HFFc6 (cell line): ENCODE results near the gene SLC66A2. TPM values are rescaled to one million over a fixed set of nuclear protein-coding genes. Genes with fewer than 3 reads are reported as not detected.
A peak's percentile ranks its signal among the peaks of the same experiment; 100 is the strongest.

Source experiments
- DNase-seq: peaks from one replicate; pipeline ENCODE4 v3.0.0-alpha.2; 2018
- H3K27ac Mint-ChIP-seq: 2 replicates; pipeline ENCODE4 v1.8.0; 2020; ENCODE audit warnings: mild to moderate bottlenecking, mixed read lengths
- H3K27me3 Mint-ChIP-seq: 2 replicates; pipeline ENCODE4 v1.8.0; 2021; ENCODE audit warnings: mild to moderate bottlenecking, moderate library complexity, mixed read lengths; ENCODE audit not compliant: insufficient read depth
- H3K36me3 Mint-ChIP-seq: 2 replicates; pipeline ENCODE4 v1.8.0; 2021; ENCODE audit warnings: low read depth, mixed read lengths
- H3K4me1 Mint-ChIP-seq: 2 replicates; pipeline ENCODE4 v1.8.0; 2020; ENCODE audit warnings: low read depth, mixed read lengths
- H3K4me3 Mint-ChIP-seq: 2 replicates; pipeline ENCODE4 v1.8.0; 2020; ENCODE audit warnings: mild to moderate bottlenecking, moderate library complexity, mixed read lengths
- H3K9me3 Mint-ChIP-seq: 2 replicates; pipeline ENCODE4 v1.8.0; 2020; ENCODE audit warnings: mild to moderate bottlenecking, mixed read lengths
- CTCF ChIP-seq: fragments of 200-600 bp; sonication (generic); IDR thresholded peaks from 2 replicates; pipeline ENCODE4 v1.5.0; 2021; ENCODE audit warnings: antibody characterized with exemption, mild to moderate bottlenecking
- total RNA-seq, 6 experiments: library from RNA; stranded (reverse); fragmentation: NEBNext Ultra II Directional; extraction: Animal tissue kit (Norgen Biotek cat#: 25700); gene quantifications; 2 replicates in 1 of 6; 3 replicates in 5 of 6; pipeline ENCODE4 v1.2.3, GENCODE V29; 2021

Gene SLC66A2
- total RNA-seq, 6 experiments from 2014 or later: 26.6 to 41.2 (median 29.9) TPM

- TF ChIP-seq CTCF: no peak
- DNase-seq: no peak
- H3K4me1 Mint-ChIP-seq: peaks cover 16% of the 10 kb centered on the region; the same call in 1 of the 2 replicates
- peaks cover 5% of the 10 kb centered on the region for H3K27me3 Mint-ChIP-seq
- H3K27ac Mint-ChIP-seq: no peak overlapping the region
- peaks cover 33% of the 10 kb centered on the region for H3K9me3 Mint-ChIP-seq
- no peak overlapping the region for H3K4me3 Mint-ChIP-seq
- H3K36me3 Mint-ChIP-seq: peaks cover 80% of the 10 kb centered on the region
These were observed 16.0 kb downstream of the SLC66A2 start for GRCh38 chr18:79935499-79935898.

GRCh38 chr18:79935098-79935480 is 16.4 kb downstream of the SLC66A2 start:
- Mint-ChIP-seq H3K4me3 (no peak overlapping the region), H3K9me3 (peaks cover 37% of the 10 kb centered on the region), H3K4me1 (peaks cover 16% of the 10 kb centered on the region; the same call in 1 of the 2 replicates), H3K27me3 (peaks cover 5% of the 10 kb centered on the region), H3K27ac (no peak overlapping the region), H3K36me3 (peaks cover 83% of the 10 kb centered on the region)
- no peak for TF ChIP-seq CTCF
- DNase-seq: no peak

- TF ChIP-seq CTCF: no peak
- peaks cover 43% of the 10 kb centered on the region for H3K9me3 Mint-ChIP-seq
- H3K36me3 Mint-ChIP-seq: peaks cover 83% of the 10 kb centered on the region
- H3K27ac Mint-ChIP-seq: no peak overlapping the region
- H3K4me3 Mint-ChIP-seq: no peak overlapping the region
- no peak for DNase-seq
- H3K4me1 Mint-ChIP-seq: peaks cover 16% of the 10 kb centered on the region; the same call in 1 of the 2 replicates
- H3K27me3 Mint-ChIP-seq: peaks cover 4% of the 10 kb centered on the region
These were observed 16.9 kb downstream of the SLC66A2 start for GRCh38 chr18:79934311-79935097.

GRCh38 chr18:79933765-79934164 is 17.7 kb downstream of the SLC66A2 start:
- H3K27ac Mint-ChIP-seq: no peak overlapping the region; the same call in 1 of the 2 replicates
- DNase-seq: peak; percentile 80

GRCh38 chr18:79932907-79933306 is 18.5 kb downstream of the SLC66A2 start:
- H3K4me3 Mint-ChIP-seq: no peak overlapping the region
- peaks cover 57% of the 10 kb centered on the region for H3K9me3 Mint-ChIP-seq
- TF ChIP-seq CTCF: no peak
- peaks cover 4% of the 10 kb centered on the region for H3K27me3 Mint-ChIP-seq
- H3K4me1 Mint-ChIP-seq: peaks cover 12% of the 10 kb centered on the region; the same call in 1 of the 2 replicates
- no peak overlapping the region for H3K27ac Mint-ChIP-seq
- DNase-seq: no peak
- peaks cover 96% of the 10 kb centered on the region for H3K36me3 Mint-ChIP-seq

More at GRCh38 chr18:79933765-79934164, 17.7 kb downstream of the SLC66A2 start:
- Mint-ChIP-seq H3K27me3 (peaks cover 4% of the 10 kb centered on the region), H3K9me3 (peaks cover 50% of the 10 kb centered on the region), H3K4me3 (peak overlapping the region; percentile 15; the same call in 1 of the 2 replicates), H3K4me1 (peaks cover 12% of the 10 kb centered on the region; the same call in 1 of the 2 replicates), H3K36me3 (peaks cover 87% of the 10 kb centered on the region)
- TF ChIP-seq CTCF: peak; percentile 47; the same call in 1 of the 2 replicates
